ENCODE results near the gene UFC1.

UFC1 gene

DNA sequence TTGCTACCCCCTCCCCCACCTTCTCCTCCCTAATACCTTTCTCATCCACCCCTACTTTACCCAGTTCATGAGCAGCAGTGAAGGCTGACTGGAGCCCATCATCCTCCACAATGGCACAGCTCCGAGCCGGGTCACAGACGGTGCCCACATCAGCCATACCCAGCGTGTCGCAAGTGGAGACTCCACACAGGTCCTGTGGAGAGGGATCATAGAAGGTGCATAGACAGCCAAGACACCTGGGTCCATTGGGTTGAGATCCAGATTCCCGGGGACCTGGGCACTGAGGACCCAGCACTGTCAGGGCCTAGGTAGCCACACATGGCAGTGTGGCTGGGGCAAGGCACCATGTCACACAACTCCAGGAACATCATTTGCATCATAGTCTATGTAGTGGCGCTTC is 42.3 kb downstream of the UFC1 start:
- DNase-seq: no peak

DNA sequence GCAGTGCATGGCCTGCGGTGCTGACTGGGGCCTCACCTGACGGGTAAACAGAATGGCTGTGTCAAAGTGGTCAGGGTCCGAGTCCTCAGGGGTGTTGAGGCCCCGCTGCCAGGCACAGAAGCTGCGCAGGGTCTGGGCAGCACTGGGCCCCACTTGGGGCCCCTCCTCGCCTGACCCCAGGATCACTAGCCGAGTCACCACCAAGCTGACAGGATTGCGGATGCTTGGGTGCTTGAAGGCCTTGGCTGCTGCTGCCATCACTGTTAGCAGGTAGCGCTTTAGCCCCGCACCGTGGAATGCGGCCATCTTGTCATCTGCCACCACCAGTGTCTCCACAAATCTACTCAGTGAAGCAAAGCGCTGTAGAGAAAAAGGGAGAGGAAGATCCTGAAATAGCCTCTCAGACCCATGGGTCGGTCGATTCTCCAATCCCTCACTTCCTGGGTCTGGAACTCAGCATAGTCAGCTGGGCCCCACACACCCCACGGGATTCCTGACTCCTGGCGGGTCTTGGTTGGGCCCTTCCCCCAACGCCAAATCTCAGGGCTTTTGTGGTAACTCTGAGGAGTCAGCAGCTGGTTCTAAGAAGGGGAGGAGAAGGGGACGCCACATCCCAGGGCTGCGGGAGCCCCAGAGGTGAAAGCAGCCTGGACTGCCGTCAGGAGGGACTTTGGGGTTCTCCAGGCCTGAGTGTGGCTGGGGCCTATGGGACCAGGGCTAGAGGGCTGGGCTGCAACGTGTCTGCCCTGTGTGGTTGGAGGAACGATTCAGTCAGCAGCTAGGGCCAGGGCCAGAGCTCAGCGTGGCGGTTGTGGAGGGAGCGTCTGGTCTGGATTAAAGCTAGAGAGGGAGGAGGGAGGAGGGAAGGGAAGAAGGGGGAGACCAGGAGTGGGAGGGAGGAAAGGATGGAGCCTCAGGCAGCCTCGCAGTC is 43.0 kb downstream of the UFC1 start:
- no peak for DNase-seq

DNA sequence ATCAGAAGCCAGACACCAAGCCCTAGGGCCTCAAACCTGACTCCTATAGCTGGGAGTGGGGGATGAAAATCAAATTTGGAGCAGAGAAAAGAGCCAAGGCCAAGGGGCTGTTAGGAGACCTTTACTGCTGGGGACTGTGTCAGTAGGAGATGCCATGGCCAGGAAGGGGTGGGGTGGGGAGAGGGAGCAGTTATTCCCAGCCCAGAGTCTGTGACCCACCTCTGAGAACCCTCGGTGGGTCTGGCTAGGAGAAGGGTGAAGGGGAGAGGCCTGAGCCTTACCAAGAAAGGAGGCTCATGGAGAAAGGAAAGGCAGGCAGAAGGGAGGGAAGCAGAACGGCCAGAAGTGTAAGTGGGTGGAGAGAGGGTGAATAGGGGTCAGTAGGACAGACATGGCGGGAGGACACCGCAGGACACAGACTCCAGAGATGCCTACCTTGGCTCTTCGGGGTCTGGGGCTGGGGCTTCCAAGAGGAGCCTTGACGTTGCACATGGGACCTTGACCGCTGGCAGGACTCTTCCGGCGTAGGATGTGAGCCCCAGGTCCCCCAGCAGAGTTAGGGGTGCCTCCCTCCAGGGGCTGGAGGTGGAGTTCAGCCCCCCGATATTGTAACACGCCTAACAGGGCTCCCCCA is 43.9 kb downstream of the UFC1 start:
- no peak for DNase-seq

- no peak for DNase-seq
Measured at GRCh38 chr1:161198194-161198896, 44.6 kb downstream of the UFC1 start.

- no peak for DNase-seq
Measured at GRCh38 chr1:161198897-161199431, 45.2 kb downstream of the UFC1 start, which contains the start of gene ADAMTS4. Gene ADAMTS4 (minus strand): TSS chr1:161199054. CDS start chr1:161198627, 427 bp downstream.

DNA sequence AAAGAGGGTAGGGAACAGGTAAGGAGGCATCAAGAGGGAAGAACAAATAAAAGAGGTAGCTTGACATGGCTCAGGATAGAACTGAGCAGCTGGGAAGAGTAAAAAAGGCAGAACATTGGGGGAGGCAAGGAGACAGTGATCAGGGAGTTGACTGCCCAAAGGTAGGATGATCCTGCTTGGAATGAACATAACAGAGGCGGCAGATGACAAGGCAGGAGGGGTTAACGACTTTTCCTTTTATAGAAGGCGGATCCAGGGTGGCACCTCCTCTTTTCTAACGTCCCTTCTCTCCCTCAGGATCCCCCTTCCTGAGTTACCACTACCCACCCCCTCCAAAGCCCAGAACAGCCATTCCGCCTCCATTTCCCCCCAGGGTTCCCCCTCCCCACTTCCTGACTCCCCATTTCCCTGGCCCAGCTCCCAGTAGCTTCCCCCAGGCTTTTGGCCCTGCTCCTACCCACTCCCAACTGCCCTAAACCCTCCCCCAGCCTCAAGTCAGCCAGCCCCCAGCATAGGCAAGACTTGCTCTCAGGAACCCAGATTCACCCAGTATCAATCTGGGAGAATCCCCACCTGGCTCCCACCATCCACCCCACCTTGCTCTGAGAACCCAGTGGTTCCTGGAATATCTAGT is 45.8 kb downstream of the UFC1 start:
- DNase-seq: no peak

GRCh38 chr1:161200421-161200991 is 46.7 kb downstream of the UFC1 start:
- no peak for DNase-seq

DNA sequence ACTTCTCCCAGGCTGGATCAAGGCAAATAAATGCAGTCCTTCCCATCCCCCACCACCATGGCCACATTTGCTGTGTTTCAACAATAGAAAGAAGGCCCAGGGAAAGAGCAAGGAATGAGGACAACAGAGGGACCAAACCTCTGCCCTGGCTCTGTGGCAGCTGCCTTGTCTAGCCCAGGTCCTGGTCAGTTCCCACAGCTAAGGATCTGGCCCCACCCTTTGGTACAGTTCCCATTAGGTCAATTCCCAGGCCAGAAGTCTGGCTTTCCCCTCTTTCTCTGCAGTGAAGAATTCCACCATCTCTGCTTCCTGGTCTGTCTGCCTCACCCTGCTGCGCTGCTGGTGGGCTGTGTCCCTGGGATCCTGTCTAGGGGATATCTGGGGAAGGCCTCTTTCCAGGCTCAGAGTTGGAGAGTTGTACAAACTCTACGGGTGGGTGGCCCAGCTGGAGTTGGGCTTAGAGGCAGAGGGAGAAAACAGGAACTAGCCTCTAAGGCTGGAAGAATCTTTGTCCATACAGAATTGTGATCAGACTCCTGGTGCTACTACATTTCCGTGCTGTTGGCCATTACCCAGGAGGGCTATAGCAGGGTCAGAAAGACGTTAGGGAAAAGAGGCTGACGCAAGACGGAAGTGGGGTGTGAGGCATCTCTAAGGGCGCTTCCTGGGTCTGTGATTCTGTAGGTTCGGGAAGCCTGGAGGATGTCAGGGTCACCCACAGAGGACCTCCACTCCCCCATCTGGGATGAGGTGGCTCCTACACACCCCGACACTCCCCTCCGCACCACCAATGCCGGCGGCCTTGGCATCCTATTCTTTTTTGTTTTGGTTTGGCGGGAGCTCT is 47.4 kb downstream of the UFC1 start:
- no peak for DNase-seq

DNA sequence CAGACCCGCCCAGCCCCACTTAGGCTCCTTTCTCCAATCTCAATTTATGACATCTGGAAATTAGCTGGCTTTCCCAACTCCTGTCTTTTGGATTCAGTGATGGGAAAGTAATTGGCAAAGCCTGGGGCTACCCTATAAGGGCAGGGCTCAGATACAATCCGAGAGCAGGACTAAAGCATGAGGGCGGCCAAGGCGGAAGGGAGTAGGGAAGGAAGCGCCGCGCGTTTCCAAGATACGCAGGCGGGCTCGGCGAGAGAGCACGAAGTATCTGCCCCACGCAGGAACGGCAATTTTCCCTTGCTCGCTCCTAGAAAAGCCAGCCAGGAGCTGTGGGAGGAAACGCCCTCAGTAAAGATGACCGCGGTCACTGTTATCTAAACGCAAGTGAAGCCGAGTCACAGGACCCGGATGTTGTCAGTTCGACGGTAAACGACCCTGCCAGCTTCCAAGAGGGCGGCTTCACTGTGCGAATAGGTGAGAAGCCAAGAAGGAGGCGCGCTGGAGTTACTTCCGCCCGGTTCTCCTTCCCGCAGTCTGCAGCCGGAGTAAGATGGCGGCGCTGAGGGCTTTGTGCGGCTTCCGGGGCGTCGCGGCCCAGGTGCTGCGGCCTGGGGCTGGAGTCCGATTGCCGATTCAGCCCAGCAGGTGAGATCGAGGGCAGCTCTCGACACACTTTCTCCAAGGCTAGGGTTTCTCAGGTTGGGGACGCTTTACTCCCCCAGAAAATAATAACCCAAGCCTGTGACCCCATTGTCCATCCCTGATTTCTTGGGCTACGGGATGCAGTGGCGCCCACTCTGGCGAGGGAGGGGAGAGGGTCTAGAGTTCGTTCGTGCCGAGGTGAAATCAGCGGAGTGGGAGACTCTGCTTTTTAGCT is 48.3 kb downstream of the UFC1 start, which contains the start of gene NDUFS2:
NDUFS2 (plus strand) TSS at position 532 of the 877 bp plus-strand sequence; CDS start at position 551, 19 bp downstream.
- peak; percentile 95 for DNase-seq

GRCh38 chr1:161206411-161207140 is 52.8 kb downstream of the UFC1 start:
- no peak for DNase-seq

- DNase-seq: no peak
Measured at GRCh38 chr1:161207173-161207572, 53.4 kb downstream of the UFC1 start.
